Loucy (cell line): ENCODE measurements around the gene ERC1.

Experiments used
- CTCF ChIP-seq: fragments of 200-600 bp; sonication (generic); conservative IDR thresholded peaks from 2 replicates; pipeline ENCODE4 v1.5.1; 2014; ENCODE audit warnings: mild to moderate bottlenecking, antibody characterized with exemption, low read length
- EZH2phosphoT487 ChIP-seq: fragments of 200-600 bp; IDR thresholded peaks from 2 replicates; pipeline ENCODE4 v1.6.1; 2018; ENCODE audit warnings: antibody characterized with exemption, mild to moderate bottlenecking, moderate library complexity, borderline replicate concordance

GRCh38 chr12:1493781-1494565 lies 502.9 kb downstream of the ERC1 start:
- TF ChIP-seq CTCF (no peak), EZH2phosphoT487 (no peak)
